Measurements from ENCODE around the gene MCTP1. TPM values are rescaled to one million over a fixed set of nuclear protein-coding genes. Genes with fewer than 3 reads are reported as not detected.
"Not testable (repeated sequence)": the region's sequence is repeated elsewhere in the genome, so short reads cannot be mapped to it uniquely, and the experiment has no call there.

The MCTP1 gene
- total RNA-seq, 4 donors from 2014 or later, result 28.7 to 117 (median 48.2) TPM

GRCh38 chr5:94967525-94967924 is 317.4 kb downstream of the MCTP1 start:
- no peak for TF ChIP-seq POLR2A (IDR thresholded peaks at IDR 0.05)
- 63 to 68% methylated on average over 6 of the region's 6 CpGs for WGBS, 2 donors
- H3K27ac ChIP-seq, result no peak overlapping the region

GRCh38 chr5:94959279-94959678 is 325.6 kb downstream of the MCTP1 start:
- not testable (repeated sequence) for H3K36me3 ChIP-seq; DNase-seq (ENCODE audit: low spot score in 2 of 2); H3K4me3 ChIP-seq; H3K27me3 ChIP-seq; H3K4me1 ChIP-seq; H3K27ac ChIP-seq
- peaks cover 0 to 21% (median 0%) of the 10 kb centered on the region in 4 donors for H3K9me3 ChIP-seq
- 90 to 94% methylated on average over 2 of the region's 2 CpGs for WGBS, 2 donors

More at GRCh38 chr5:94967525-94967924, 317.4 kb downstream of the MCTP1 start:
- no peak for DNase-seq (ENCODE audit: low spot score in 2 of 2)
- Histone ChIP-seq H3K27me3 (no peaks in the 10 kb centered on the region), H3K9me3 (peaks cover 0 to 7% (median 0%) of the 10 kb centered on the region in 4 donors), H3K36me3 (no peaks in the 10 kb centered on the region), H3K4me1 (no peaks in the 10 kb centered on the region), H3K4me3 (no peak overlapping the region)

- H3K36me3 ChIP-seq, result no peaks in the 10 kb centered on the region
- no peak overlapping the region for H3K27ac ChIP-seq
- peak; percentile 14 to 23 for DNase-seq (ENCODE audit: low spot score in 2 of 2)
- WGBS, 2 donors, result 65 to 77% methylated on average over 2 of the region's 2 CpGs
- H3K4me3 ChIP-seq, result no peak overlapping the region
- TF ChIP-seq EP300 (IDR thresholded peaks at IDR 0.05) (peak in 1 of 2 donors; percentile 74), POLR2A (IDR thresholded peaks at IDR 0.05) (no peak)
- TF ChIP-seq, protein P1, sequence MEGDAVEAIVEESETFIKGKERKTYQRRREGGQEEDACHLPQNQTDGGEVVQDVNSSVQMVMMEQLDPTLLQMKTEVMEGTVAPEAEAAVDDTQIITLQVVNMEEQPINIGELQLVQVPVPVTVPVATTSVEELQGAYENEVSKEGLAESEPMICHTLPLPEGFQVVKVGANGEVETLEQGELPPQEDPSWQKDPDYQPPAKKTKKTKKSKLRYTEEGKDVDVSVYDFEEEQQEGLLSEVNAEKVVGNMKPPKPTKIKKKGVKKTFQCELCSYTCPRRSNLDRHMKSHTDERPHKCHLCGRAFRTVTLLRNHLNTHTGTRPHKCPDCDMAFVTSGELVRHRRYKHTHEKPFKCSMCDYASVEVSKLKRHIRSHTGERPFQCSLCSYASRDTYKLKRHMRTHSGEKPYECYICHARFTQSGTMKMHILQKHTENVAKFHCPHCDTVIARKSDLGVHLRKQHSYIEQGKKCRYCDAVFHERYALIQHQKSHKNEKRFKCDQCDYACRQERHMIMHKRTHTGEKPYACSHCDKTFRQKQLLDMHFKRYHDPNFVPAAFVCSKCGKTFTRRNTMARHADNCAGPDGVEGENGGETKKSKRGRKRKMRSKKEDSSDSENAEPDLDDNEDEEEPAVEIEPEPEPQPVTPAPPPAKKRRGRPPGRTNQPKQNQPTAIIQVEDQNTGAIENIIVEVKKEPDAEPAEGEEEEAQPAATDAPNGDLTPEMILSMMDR (IDR thresholded peaks at IDR 0.05), result no peak
- H3K9me3 ChIP-seq, result no peaks in the 10 kb centered on the region
- no peaks in the 10 kb centered on the region for H3K27me3 ChIP-seq
- H3K4me1 ChIP-seq, result no peaks in the 10 kb centered on the region
Observed at GRCh38 chr5:94945656-94946055, 339.2 kb downstream of the MCTP1 start.

- Histone ChIP-seq H3K4me1 (no peaks in the 10 kb centered on the region), H3K4me3 (no peak overlapping the region), H3K27me3 (no peaks in the 10 kb centered on the region), H3K36me3 (no peaks in the 10 kb centered on the region), H3K9me3 (no peaks in the 10 kb centered on the region), H3K27ac (no peak overlapping the region)
- DNase-seq (ENCODE audit: low spot score in 2 of 2), result no peak
- TF ChIP-seq POLR2A (IDR thresholded peaks at IDR 0.05) (no peak), EP300 (IDR thresholded peaks at IDR 0.05) (no peak)
- TF ChIP-seq, protein P1 (IDR thresholded peaks at IDR 0.05), result no peak
Observed at GRCh38 chr5:94944160-94944559, 340.7 kb downstream of the MCTP1 start.

- Histone ChIP-seq H3K27ac (no peak overlapping the region), H3K36me3 (no peaks in the 10 kb centered on the region), H3K4me1 (no peaks in the 10 kb centered on the region), H3K27me3 (no peaks in the 10 kb centered on the region), H3K4me3 (no peak overlapping the region), H3K9me3 (no peaks in the 10 kb centered on the region)
- no peak for TF ChIP-seq EP300 (IDR thresholded peaks at IDR 0.05)
- TF ChIP-seq, protein P1 (IDR thresholded peaks at IDR 0.05), result no peak
- TF ChIP-seq POLR2A (IDR thresholded peaks at IDR 0.05), result no peak
- 56 to 57% methylated on average over 1 of the region's 1 CpG for WGBS, 2 donors
- DNase-seq (ENCODE audit: low spot score in 2 of 2), result no peak
Observed at GRCh38 chr5:94941122-94941755, 343.7 kb downstream of the MCTP1 start.

GRCh38 chr5:94932259-94932658 is 352.6 kb downstream of the MCTP1 start:
- no peaks in the 10 kb centered on the region for H3K27me3 ChIP-seq
- H3K27ac ChIP-seq, result no peak overlapping the region
- no peaks in the 10 kb centered on the region for H3K9me3 ChIP-seq
- no peak for DNase-seq (ENCODE audit: low spot score in 2 of 2)
- no peak overlapping the region for H3K4me3 ChIP-seq
- WGBS, 2 donors, result 34 to 41% methylated on average over 2 of the region's 2 CpGs
- H3K36me3 ChIP-seq, result no peaks in the 10 kb centered on the region
- H3K4me1 ChIP-seq, result no peaks in the 10 kb centered on the region
- TF ChIP-seq, protein P1 (IDR thresholded peaks at IDR 0.05), result no peak
- TF ChIP-seq EP300 (IDR thresholded peaks at IDR 0.05) (no peak), POLR2A (IDR thresholded peaks at IDR 0.05) (no peak)

All from tibial nerve (tissue), 4 donors.